GM21423 (cell line): ENCODE data around the gene CAMKV.
"Not testable (repeated sequence)": the region's sequence is repeated elsewhere in the genome, so short reads cannot be mapped to it uniquely, and the experiment has no call there.

ENCODE experiments used
- ATAC-seq: cut with Tn5 transposase; IDR thresholded peaks from one replicate; pipeline ENCODE4 v1.9.1; 2021; ENCODE audit warnings: mild to moderate bottlenecking, moderate library complexity; ENCODE audit not compliant: unreplicated experiment

CAMKV gene

GRCh38 chr3:49869525-49870126 is at the start of gene CAMKV:
TSS of gene CAMKV (minus strand) at chr3:49869906. CDS start at chr3:49862388, 7,518 bp downstream.
- no peak for ATAC-seq

- ATAC-seq: not testable (repeated sequence)
Measured at GRCh38 chr3:49917806-49918590, 48.3 kb upstream of the CAMKV start.

GRCh38 chr3:49916686-49917085 is 47.0 kb upstream of the CAMKV start:
- no peak for ATAC-seq

GRCh38 chr3:49914906-49915305 is 45.2 kb upstream of the CAMKV start:
- ATAC-seq: no peak

- ATAC-seq: no peak
Measured at GRCh38 chr3:49912881-49913281, 43.2 kb upstream of the CAMKV start.

GRCh38 chr3:49911611-49912010 is 41.9 kb upstream of the CAMKV start:
- ATAC-seq: no peak

GRCh38 chr3:49911124-49911420 is 41.4 kb upstream of the CAMKV start:
- ATAC-seq: no peak

- no peak for ATAC-seq
Measured at GRCh38 chr3:49910409-49911123, 40.9 kb upstream of the CAMKV start.

- ATAC-seq: no peak
Measured at GRCh38 chr3:49908373-49909199, 38.9 kb upstream of the CAMKV start.

GRCh38 chr3:49906073-49906743 is 36.5 kb upstream of the CAMKV start:
- no peak for ATAC-seq

- not testable (repeated sequence) for ATAC-seq
Measured at GRCh38 chr3:49904448-49904847, 34.7 kb upstream of the CAMKV start.

- ATAC-seq: peak; percentile 69
Measured at GRCh38 chr3:49903451-49904424, 34.0 kb upstream of the CAMKV start, which contains the start of gene MST1R. TSS of gene MST1R (minus strand) at chr3:49903873. CDS start at chr3:49903609, 264 bp downstream.

GRCh38 chr3:49902511-49903345 is 33.0 kb upstream of the CAMKV start:
- no peak for ATAC-seq

- ATAC-seq: no peak
Measured at GRCh38 chr3:49901366-49902339, 31.9 kb upstream of the CAMKV start.

- ATAC-seq: no peak
Measured at GRCh38 chr3:49900491-49901153, 30.9 kb upstream of the CAMKV start.

GRCh38 chr3:49899815-49900214 is 30.1 kb upstream of the CAMKV start:
- no peak for ATAC-seq

GRCh38 chr3:49898991-49899390 is 29.3 kb upstream of the CAMKV start:
- no peak for ATAC-seq
